ENCODE measurements around the gene UBE2Q2. TPM values are rescaled to one million over a fixed set of nuclear protein-coding genes. Genes with fewer than 3 reads are reported as not detected.

UBE2Q2 gene
- total and polyA plus RNA-seq, 9 of the 15 experiments (the other 6 are each of a cell fraction or from before 2014, with no cell fraction given), result 6.2 to 24.0 (median 16.2) TPM

DNA sequence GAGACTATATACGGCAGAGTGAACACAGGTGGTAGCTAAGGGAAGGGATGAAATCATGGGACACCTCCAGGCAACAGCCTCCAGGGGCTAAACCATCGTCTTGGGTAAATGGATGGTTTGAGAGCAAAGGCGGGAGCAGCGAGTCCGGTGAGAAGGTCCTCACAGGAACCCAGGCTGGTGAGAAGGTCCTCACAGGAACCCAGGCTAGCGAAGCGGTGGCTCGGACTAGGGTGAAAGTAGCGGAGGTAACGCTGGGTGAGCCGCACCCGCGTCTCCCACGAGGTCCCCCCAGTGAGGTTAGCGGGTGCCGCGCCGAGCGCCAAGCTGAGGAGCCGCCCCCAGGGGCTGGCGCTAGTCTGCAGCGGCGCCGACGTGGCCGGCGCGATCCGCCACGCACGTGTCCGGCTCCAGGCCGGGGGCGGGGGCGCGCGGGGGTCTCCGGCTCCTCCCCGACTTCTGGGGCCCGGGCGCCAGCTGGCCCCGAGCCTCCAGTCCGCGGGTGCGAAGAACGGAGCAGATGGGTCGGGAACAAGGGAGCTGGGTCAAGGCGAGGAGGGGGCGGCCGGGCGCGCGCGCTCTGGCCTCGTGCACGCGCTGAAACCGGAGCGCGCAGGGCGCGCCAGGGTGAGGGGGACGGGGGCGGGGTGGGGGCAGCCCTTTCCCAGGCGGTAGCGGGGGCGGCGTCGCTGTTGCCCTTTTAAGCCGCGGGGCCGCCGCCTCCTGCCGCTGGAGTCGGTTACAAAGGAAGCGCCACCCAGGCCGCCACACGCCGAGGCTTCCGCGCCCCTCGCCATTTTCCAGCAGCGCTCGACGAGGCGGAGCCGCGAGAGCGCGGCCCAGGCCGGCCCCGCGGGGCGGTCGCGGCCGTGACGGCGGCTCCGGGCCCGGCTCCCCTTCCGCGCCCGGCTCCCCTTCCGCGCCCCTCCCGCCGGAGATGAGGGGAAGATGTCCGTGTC lies at the start of gene UBE2Q2 (continued):
- TF ChIP-seq GMEB1 (CRISPR knock-in tag; IDR thresholded peaks at IDR 0.05) (peak; percentile 72), ZNF511 (CRISPR knock-in tag; IDR thresholded peaks at IDR 0.05) (0 out of 2 replicates have a peak, but pooled peaks have one; percentile 73), MEF2D (tag; conservative IDR thresholded peaks at IDR 0.05; ENCODE audit: low read depth) (no peak), NEUROD1 (IDR thresholded peaks at IDR 0.05; ENCODE audit: borderline replicate concordance, low read depth, low read length, partially characterized antibody) (peak; percentile 53), IFI16 (CRISPR knock-in tag; IDR thresholded peaks at IDR 0.05) (no peak)
- TF ChIP-seq, protein P1, sequence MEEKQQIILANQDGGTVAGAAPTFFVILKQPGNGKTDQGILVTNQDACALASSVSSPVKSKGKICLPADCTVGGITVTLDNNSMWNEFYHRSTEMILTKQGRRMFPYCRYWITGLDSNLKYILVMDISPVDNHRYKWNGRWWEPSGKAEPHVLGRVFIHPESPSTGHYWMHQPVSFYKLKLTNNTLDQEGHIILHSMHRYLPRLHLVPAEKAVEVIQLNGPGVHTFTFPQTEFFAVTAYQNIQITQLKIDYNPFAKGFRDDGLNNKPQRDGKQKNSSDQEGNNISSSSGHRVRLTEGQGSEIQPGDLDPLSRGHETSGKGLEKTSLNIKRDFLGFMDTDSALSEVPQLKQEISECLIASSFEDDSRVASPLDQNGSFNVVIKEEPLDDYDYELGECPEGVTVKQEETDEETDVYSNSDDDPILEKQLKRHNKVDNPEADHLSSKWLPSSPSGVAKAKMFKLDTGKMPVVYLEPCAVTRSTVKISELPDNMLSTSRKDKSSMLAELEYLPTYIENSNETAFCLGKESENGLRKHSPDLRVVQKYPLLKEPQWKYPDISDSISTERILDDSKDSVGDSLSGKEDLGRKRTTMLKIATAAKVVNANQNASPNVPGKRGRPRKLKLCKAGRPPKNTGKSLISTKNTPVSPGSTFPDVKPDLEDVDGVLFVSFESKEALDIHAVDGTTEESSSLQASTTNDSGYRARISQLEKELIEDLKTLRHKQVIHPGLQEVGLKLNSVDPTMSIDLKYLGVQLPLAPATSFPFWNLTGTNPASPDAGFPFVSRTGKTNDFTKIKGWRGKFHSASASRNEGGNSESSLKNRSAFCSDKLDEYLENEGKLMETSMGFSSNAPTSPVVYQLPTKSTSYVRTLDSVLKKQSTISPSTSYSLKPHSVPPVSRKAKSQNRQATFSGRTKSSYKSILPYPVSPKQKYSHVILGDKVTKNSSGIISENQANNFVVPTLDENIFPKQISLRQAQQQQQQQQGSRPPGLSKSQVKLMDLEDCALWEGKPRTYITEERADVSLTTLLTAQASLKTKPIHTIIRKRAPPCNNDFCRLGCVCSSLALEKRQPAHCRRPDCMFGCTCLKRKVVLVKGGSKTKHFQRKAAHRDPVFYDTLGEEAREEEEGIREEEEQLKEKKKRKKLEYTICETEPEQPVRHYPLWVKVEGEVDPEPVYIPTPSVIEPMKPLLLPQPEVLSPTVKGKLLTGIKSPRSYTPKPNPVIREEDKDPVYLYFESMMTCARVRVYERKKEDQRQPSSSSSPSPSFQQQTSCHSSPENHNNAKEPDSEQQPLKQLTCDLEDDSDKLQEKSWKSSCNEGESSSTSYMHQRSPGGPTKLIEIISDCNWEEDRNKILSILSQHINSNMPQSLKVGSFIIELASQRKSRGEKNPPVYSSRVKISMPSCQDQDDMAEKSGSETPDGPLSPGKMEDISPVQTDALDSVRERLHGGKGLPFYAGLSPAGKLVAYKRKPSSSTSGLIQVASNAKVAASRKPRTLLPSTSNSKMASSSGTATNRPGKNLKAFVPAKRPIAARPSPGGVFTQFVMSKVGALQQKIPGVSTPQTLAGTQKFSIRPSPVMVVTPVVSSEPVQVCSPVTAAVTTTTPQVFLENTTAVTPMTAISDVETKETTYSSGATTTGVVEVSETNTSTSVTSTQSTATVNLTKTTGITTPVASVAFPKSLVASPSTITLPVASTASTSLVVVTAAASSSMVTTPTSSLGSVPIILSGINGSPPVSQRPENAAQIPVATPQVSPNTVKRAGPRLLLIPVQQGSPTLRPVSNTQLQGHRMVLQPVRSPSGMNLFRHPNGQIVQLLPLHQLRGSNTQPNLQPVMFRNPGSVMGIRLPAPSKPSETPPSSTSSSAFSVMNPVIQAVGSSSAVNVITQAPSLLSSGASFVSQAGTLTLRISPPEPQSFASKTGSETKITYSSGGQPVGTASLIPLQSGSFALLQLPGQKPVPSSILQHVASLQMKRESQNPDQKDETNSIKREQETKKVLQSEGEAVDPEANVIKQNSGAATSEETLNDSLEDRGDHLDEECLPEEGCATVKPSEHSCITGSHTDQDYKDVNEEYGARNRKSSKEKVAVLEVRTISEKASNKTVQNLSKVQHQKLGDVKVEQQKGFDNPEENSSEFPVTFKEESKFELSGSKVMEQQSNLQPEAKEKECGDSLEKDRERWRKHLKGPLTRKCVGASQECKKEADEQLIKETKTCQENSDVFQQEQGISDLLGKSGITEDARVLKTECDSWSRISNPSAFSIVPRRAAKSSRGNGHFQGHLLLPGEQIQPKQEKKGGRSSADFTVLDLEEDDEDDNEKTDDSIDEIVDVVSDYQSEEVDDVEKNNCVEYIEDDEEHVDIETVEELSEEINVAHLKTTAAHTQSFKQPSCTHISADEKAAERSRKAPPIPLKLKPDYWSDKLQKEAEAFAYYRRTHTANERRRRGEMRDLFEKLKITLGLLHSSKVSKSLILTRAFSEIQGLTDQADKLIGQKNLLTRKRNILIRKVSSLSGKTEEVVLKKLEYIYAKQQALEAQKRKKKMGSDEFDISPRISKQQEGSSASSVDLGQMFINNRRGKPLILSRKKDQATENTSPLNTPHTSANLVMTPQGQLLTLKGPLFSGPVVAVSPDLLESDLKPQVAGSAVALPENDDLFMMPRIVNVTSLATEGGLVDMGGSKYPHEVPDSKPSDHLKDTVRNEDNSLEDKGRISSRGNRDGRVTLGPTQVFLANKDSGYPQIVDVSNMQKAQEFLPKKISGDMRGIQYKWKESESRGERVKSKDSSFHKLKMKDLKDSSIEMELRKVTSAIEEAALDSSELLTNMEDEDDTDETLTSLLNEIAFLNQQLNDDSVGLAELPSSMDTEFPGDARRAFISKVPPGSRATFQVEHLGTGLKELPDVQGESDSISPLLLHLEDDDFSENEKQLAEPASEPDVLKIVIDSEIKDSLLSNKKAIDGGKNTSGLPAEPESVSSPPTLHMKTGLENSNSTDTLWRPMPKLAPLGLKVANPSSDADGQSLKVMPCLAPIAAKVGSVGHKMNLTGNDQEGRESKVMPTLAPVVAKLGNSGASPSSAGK (IDR thresholded peaks at IDR 0.05), result peak; percentile 87
- TF ChIP-seq, protein P2, sequence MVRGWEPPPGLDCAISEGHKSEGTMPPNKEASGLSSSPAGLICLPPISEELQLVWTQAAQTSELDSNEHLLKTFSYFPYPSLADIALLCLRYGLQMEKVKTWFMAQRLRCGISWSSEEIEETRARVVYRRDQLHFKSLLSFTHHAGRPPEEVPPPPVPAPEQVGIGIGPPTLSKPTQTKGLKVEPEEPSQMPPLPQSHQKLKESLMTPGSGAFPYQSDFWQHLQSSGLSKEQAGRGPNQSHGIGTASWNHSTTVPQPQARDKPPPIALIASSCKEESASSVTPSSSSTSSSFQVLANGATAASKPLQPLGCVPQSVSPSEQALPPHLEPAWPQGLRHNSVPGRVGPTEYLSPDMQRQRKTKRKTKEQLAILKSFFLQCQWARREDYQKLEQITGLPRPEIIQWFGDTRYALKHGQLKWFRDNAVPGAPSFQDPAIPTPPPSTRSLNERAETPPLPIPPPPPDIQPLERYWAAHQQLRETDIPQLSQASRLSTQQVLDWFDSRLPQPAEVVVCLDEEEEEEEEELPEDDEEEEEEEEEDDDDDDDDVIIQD (CRISPR knock-in tag; IDR thresholded peaks at IDR 0.05), result no peak
- TF ChIP-seq, protein P3, sequence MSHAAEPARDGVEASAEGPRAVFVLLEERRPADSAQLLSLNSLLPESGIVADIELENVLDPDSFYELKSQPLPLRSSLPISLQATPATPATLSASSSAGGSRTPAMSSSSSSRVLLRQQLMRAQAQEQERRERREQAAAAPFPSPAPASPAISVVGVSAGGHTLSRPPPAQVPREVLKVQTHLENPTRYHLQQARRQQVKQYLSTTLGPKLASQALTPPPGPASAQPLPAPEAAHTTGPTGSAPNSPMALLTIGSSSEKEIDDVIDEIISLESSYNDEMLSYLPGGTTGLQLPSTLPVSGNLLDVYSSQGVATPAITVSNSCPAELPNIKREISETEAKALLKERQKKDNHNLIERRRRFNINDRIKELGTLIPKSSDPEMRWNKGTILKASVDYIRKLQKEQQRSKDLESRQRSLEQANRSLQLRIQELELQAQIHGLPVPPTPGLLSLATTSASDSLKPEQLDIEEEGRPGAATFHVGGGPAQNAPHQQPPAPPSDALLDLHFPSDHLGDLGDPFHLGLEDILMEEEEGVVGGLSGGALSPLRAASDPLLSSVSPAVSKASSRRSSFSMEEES (CRISPR knock-in tag; IDR thresholded peaks at IDR 0.05), result no peak

Data from K562 (cell line).